Glutamatergic neuron (in vitro differentiated cells): ENCODE data around the gene MTA3. TPM values are rescaled to one million over a fixed set of nuclear protein-coding genes. Genes with fewer than 3 reads are reported as not detected.

Source experiments
- DNase-seq: peaks from one replicate; pipeline ENCODE4 v3.0.0; 2022
- H3K27ac Mint-ChIP-seq: one replicate; pipeline ENCODE4 v1.8.0; 2020; ENCODE audit warnings: mild to moderate bottlenecking, mixed read lengths, inconsistent platforms; ENCODE audit not compliant: unreplicated experiment
- H3K27me3 Mint-ChIP-seq: one replicate; pipeline ENCODE4 v1.8.0; 2020; ENCODE audit warnings: mild to moderate bottlenecking, moderate library complexity, mixed read lengths, inconsistent platforms; ENCODE audit not compliant: unreplicated experiment
- H3K36me3 Mint-ChIP-seq: one replicate; pipeline ENCODE4 v1.8.0; 2020; ENCODE audit warnings: mild to moderate bottlenecking, mixed read lengths, inconsistent platforms; ENCODE audit not compliant: unreplicated experiment
- H3K4me1 Mint-ChIP-seq: one replicate; pipeline ENCODE4 v1.8.0; 2020; ENCODE audit warnings: mild to moderate bottlenecking, low read depth, mixed read lengths, inconsistent platforms; ENCODE audit not compliant: unreplicated experiment
- H3K4me3 Mint-ChIP-seq: one replicate; pipeline ENCODE4 v1.8.0; 2020; ENCODE audit warnings: mild to moderate bottlenecking, mixed read lengths, inconsistent platforms; ENCODE audit not compliant: unreplicated experiment
- H3K9me3 Mint-ChIP-seq: one replicate; pipeline ENCODE4 v1.8.0; 2020; ENCODE audit warnings: mild to moderate bottlenecking, moderate library complexity, mixed read lengths, inconsistent platforms; ENCODE audit not compliant: unreplicated experiment
- total RNA-seq: library from RNA; stranded (reverse); fragmentation: NEBNext Ultra II Directional; extraction: Animal tissue kit (Norgen Biotek cat#: 25700); gene quantifications from one replicate; pipeline ENCODE4 v1.2.1, GENCODE V29; 2021; ENCODE audit not compliant: unreplicated experiment
- TF ChIP-seq, protein P1 (sequence below): fragments of 200-600 bp; sonication (generic); IDR thresholded peaks from one replicate; pipeline ENCODE4 v1.5.0; 2021; ENCODE audit not compliant: partially characterized antibody, unreplicated experiment

MTA3 gene
- total RNA-seq, 1 donor from 2014 or later, result 64.1 TPM

DNA sequence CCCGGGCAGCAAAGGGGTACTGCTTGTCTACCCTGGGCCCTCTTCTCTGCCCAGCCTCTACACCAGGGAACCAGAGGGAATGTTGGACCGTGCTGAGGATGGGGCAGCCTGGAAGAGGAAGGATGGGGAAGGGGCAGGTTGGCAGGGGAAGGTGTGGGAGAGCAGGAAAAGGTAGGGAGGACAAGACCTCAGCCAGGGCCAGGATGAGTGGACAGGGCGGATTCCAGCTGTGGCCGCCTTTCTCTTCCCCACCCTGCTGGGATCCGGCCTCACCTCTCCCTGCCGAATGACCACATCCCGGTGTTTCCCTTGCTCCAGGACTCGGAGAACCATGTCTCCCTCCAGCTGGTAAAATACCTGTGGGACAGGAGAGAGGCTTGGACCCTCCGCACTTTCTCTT, 215.1 kb downstream of the MTA3 start:
- no peak overlapping the region for H3K4me3 Mint-ChIP-seq
- H3K27ac Mint-ChIP-seq, result no peak overlapping the region
- TF ChIP-seq, protein P1, sequence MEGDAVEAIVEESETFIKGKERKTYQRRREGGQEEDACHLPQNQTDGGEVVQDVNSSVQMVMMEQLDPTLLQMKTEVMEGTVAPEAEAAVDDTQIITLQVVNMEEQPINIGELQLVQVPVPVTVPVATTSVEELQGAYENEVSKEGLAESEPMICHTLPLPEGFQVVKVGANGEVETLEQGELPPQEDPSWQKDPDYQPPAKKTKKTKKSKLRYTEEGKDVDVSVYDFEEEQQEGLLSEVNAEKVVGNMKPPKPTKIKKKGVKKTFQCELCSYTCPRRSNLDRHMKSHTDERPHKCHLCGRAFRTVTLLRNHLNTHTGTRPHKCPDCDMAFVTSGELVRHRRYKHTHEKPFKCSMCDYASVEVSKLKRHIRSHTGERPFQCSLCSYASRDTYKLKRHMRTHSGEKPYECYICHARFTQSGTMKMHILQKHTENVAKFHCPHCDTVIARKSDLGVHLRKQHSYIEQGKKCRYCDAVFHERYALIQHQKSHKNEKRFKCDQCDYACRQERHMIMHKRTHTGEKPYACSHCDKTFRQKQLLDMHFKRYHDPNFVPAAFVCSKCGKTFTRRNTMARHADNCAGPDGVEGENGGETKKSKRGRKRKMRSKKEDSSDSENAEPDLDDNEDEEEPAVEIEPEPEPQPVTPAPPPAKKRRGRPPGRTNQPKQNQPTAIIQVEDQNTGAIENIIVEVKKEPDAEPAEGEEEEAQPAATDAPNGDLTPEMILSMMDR, result no peak
- H3K9me3 Mint-ChIP-seq, result peaks cover 15% of the 10 kb centered on the region
- peaks cover 3% of the 10 kb centered on the region for H3K27me3 Mint-ChIP-seq
- peaks cover 5% of the 10 kb centered on the region for H3K4me1 Mint-ChIP-seq
- H3K36me3 Mint-ChIP-seq, result peaks cover 14% of the 10 kb centered on the region
- no peak for DNase-seq

DNA sequence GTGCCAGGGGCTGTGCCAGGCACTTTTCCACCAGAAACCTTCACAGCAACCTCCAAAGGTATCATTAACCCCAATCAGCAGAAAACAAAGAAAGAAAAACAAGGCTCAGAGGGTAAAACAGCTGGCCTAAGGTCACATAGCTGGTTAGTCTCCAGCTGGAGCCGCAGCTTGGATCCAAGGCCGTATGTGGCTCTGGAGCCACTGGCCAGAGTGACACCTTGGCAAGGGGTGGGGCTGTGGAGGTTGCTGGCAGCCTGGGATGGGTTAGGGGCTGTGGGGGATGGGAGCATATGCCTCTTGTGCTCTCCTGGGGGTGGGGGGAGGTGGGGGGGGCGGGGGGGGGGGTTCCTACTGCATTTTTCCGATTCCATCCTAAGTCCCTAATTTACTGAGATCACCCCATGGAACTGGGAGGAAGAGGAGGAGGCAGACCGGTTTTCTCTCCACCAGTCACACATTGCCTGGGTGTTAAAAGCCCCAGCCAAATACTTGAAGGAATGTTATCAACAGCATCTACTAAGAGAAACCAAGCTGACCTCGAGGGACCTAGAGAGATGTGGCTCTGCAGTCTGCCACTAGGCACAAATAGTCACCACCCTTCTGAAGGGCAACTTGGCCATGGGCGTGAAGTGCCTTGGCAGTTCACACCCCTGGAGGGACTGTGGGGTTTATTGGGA, 215.9 kb downstream of the MTA3 start:
- H3K9me3 Mint-ChIP-seq, result peaks cover 15% of the 10 kb centered on the region
- TF ChIP-seq, protein P1, result no peak
- H3K4me3 Mint-ChIP-seq, result no peak overlapping the region
- H3K36me3 Mint-ChIP-seq, result peaks cover 14% of the 10 kb centered on the region
- no peak overlapping the region for H3K27ac Mint-ChIP-seq
- H3K27me3 Mint-ChIP-seq, result peaks cover 3% of the 10 kb centered on the region
- DNase-seq, result no peak
- H3K4me1 Mint-ChIP-seq, result peaks cover 7% of the 10 kb centered on the region

DNA sequence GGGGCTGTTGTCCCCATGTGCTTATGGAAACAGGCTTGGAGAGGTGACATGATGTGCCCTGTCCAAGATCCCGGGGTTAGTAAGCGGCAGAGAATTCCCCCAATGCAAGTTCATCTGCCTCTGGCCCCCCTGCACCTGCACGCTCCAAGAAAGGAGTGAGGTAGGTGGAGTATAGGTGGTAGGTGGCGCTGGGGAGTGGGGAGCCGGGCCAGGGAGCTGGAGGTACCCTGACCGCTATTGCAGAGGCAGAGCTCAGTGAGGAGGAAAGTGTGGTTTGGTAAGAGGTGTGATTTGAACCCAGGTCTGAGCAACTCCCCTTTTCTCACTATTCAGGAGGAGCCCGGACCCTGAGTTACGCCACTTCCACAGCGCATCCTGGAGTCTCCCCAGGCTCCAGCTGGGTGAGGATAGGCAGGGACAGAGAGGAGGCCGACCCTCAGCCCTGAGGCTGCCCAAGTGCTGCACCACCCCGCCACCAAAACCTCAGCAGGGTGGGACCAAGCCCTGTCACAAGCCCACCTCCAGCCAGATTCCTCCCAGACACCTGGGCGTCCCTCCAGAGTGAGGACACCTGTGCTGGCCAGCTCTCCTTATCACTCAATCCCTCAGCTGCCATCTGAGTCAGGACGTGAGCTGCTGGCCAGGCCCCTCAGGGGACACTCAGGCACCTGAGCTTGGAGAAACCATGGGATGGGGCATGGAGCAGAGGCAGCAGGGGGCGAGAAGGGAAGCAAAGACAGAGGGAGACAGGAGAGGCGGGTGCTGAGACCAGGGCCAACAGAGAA, 218.3 kb downstream of the MTA3 start:
- TF ChIP-seq, protein P1, result no peak
- Mint-ChIP-seq H3K27ac (no peak overlapping the region), H3K4me3 (no peak overlapping the region), H3K9me3 (peaks cover 12% of the 10 kb centered on the region), H3K36me3 (peaks cover 20% of the 10 kb centered on the region), H3K4me1 (peaks cover 9% of the 10 kb centered on the region), H3K27me3 (peaks cover 13% of the 10 kb centered on the region)
- no peak for DNase-seq

DNA sequence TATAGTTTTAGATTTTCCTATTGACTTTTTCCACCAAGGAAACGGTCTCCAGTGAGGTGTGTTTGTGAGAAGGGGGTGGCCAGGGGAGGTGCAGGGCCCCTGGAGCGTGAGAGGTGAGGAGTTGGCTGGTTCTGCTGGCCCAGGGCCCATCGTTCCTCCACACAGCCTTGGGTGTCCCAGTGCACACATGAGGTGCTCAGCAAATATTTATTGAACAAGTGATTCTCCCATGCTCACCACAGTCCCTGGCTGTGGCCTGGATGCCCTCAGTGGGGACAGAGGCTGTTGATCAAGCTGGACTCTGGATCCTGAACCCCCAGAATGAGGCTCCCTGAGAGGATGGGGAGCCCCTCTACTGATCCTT, 219.0 kb downstream of the MTA3 start:
- H3K9me3 Mint-ChIP-seq, result peaks cover 13% of the 10 kb centered on the region
- no peak for DNase-seq
- peaks cover 17% of the 10 kb centered on the region for H3K27me3 Mint-ChIP-seq
- peaks cover 11% of the 10 kb centered on the region for H3K4me1 Mint-ChIP-seq
- H3K27ac Mint-ChIP-seq, result no peak overlapping the region
- TF ChIP-seq, protein P1, result no peak
- peaks cover 13% of the 10 kb centered on the region for H3K36me3 Mint-ChIP-seq
- H3K4me3 Mint-ChIP-seq, result no peak overlapping the region
